Coronary artery (tissue), 2 donors: ENCODE data around the gene RNF222.

Source experiments
- DNase-seq: peaks from one replicate; pipeline ENCODE4 v3.0.0-alpha.2; 2017; ENCODE audit warnings: low spot score
- H3K27ac ChIP-seq, 2 donors: fragments of 200-600 bp; sonication (generic); one replicate each; pipeline ENCODE4 v1.5.1; 2016 to 2019
- H3K4me3 ChIP-seq: fragments of 200-600 bp; sonication (generic); 2 replicates; pipeline ENCODE4 v1.5.1; 2016; ENCODE audit warnings: mild to moderate bottlenecking, moderate library complexity
- CTCF ChIP-seq: fragments of 200-600 bp; sonication (generic); IDR thresholded peaks from one replicate; pipeline ENCODE4 v1.5.1; 2019; ENCODE audit warnings: antibody characterized with exemption

Gene RNF222

GRCh38 chr17:8438441-8438840 is 40.8 kb upstream of the RNF222 start:
- Histone ChIP-seq H3K4me3 (no peak overlapping the region), H3K27ac (no peak overlapping the region)
- TF ChIP-seq CTCF = no peak

GRCh38 chr17:8436844-8437171 is 39.2 kb upstream of the RNF222 start:
- no peak for TF ChIP-seq CTCF
- peak overlapping the region; percentile 99 for H3K27ac ChIP-seq
- H3K4me3 ChIP-seq = peak overlapping the region; percentile 91
- DNase-seq = no peak

More at GRCh38 chr17:8438441-8438840, 40.8 kb upstream of the RNF222 start:
- DNase-seq = no peak

- H3K4me3 ChIP-seq = peak overlapping the region; percentile 91
- peak overlapping the region; percentile 99 for H3K27ac ChIP-seq
- TF ChIP-seq CTCF = no peak
- DNase-seq = peak; percentile 89
Measured at GRCh38 chr17:8436169-8436843, 38.7 kb upstream of the RNF222 start.

- Histone ChIP-seq H3K27ac (peak within 1 kb of the TSS; percentile 99), H3K4me3 (peak within 1 kb of the TSS; percentile 91)
- no peak for TF ChIP-seq CTCF
- DNase-seq = peak; percentile 99
Measured at GRCh38 chr17:8435245-8436168, 37.9 kb upstream of the RNF222 start, which contains the start of gene NDEL1. Gene NDEL1 (plus strand): TSS chr17:8435884. CDS start chr17:8444272, 8,388 bp downstream.

- no peak overlapping the region for H3K4me3 ChIP-seq
- no peak for TF ChIP-seq CTCF
- DNase-seq = peak; percentile 93
- H3K27ac ChIP-seq = peak overlapping the region; percentile 44 to 88
Measured at GRCh38 chr17:8430966-8431365, 33.3 kb upstream of the RNF222 start.

GRCh38 chr17:8426802-8427201 is 29.2 kb upstream of the RNF222 start:
- no peak for DNase-seq
- Histone ChIP-seq H3K27ac (no peak overlapping the region), H3K4me3 (no peak overlapping the region)
- TF ChIP-seq CTCF = no peak
